ENCODE data around the gene GNB1.

DNA sequence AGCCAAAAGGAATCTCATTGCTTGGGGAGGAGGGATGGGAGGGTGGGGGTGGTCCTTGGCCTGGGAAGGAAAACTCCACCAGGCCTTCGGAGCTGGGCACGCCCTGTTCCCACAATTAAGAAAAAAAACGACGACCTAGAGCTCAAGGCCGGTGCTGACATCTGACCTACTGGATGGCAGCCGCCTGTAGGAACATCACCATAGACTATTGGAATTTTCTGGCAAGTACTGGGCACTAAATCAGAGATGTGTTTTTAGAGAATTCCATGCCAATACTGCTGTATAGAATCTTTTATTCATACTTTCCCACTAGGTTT, 113.3 kb downstream of the GNB1 start:
- TF ChIP-seq ZZZ3 (IDR thresholded peaks at IDR 0.05) (no peak), NR3C1 (CRISPR knock-in tag; IDR thresholded peaks at IDR 0.05) (no peak), NRF1 (conservative IDR thresholded peaks at IDR 0.05 in 1 of 2, IDR thresholded peaks at IDR 0.05 in 1 of 2) (no peak), MYBL2 (IDR thresholded peaks at IDR 0.05; ENCODE audit: low read depth) (no peak), MYBL2 (CRISPR knock-in tag; IDR thresholded peaks at IDR 0.05; ENCODE audit: borderline replicate concordance) (no peak), HMG20A (CRISPR knock-in tag; conservative IDR thresholded peaks at IDR 0.05) (no peak), NCOA6 (IDR thresholded peaks at IDR 0.05) (no peak), SAP30 (IDR thresholded peaks at IDR 0.05; ENCODE audit: borderline replicate concordance, insufficient read depth, low read depth, low read length, poor library complexity, severe bottlenecking) (no peak)
- TF ChIP-seq, protein P1, sequence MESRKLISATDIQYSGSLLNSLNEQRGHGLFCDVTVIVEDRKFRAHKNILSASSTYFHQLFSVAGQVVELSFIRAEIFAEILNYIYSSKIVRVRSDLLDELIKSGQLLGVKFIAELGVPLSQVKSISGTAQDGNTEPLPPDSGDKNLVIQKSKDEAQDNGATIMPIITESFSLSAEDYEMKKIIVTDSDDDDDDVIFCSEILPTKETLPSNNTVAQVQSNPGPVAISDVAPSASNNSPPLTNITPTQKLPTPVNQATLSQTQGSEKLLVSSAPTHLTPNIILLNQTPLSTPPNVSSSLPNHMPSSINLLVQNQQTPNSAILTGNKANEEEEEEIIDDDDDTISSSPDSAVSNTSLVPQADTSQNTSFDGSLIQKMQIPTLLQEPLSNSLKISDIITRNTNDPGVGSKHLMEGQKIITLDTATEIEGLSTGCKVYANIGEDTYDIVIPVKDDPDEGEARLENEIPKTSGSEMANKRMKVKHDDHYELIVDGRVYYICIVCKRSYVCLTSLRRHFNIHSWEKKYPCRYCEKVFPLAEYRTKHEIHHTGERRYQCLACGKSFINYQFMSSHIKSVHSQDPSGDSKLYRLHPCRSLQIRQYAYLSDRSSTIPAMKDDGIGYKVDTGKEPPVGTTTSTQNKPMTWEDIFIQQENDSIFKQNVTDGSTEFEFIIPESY (CRISPR knock-in tag; IDR thresholded peaks at IDR 0.05): no peak
